GM12874 (cell line): ENCODE measurements around the gene TNFRSF1B.

Source experiments
- CTCF ChIP-seq: IDR thresholded peaks from 2 replicates; pipeline ENCODE4 v1.5.1; 2011; ENCODE audit warnings: low read depth, mild to moderate bottlenecking, control low read depth, low read length, moderate library complexity; ENCODE audit not compliant: insufficient read depth

TNFRSF1B gene

DNA sequence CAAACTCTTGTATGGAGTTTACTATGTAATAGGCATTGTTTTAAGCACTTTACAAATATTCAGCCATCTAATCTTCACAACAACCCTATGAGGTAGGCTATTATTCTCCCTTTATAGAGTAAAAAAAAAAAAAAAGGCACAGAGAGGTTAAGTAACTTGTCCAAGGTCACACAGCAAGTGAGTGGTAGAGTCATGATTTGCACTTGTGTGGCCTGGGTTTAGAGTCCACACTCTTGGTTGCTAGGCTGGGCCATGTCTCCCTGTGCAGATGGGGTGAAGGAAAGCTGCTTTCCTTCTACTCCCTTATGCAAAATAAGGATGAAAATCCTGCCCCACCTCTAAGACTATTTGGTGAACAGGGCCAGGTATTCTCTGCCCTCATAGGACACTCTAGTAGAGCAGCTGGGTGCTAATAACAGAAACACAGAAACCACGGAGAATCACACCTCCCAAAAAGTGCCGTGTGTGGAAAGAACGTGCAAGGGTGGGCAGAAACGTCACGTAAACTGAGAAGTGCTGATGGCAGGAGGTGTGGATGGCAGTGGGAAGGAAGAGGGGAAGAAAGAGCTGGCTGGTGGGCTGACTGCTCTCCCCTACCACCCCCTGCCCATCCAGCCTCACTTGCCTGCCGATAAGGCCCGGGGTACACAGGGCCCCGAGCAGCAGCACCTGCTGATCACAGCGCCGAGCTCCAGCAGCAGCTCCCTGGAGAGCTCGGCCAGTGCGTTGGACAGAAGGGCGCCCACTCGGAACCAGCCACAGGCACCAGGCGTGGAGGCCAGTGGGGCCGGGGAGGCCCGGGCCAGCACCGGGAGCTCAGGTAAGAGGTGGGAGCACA lies 34.8 kb downstream of the TNFRSF1B start:
- TF ChIP-seq CTCF = no peak

DNA sequence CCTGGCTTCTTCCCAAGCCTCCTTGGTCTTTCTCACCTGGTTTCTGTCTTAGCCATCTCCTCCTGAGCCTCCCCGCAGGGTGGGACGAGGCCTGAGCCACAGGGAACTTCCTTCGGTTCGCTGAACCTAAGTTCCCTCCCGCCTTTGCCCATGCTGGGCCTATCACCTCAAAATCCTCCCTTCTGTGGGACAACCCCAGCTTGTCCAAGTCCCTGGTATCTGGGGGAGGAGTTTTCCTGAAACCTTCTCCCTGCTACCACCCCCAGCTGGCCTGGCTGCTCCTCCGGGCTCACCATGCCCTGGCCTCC lies 35.4 kb downstream of the TNFRSF1B start:
- TF ChIP-seq CTCF = no peak

DNA sequence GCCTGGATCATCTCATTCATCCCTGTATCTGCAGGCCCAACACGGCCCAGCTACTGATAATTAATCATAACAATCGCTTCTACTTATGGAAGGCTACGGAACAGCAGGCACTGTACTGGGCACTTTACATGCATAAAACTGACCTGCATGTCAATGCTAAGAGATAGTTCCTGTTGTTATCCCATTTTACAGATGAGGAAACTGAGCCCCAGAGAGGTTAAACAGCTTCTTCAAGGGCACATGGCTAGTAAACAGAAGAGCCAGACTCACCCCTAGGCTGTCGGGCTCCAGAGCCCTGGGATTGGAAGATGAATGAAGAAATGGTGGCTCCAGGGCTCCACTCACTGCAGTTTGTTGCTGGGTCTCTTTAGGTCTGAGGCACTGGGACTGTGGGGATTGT lies 35.8 kb downstream of the TNFRSF1B start:
- no peak for TF ChIP-seq CTCF

GRCh38 chr1:12203216-12204007 lies 36.6 kb downstream of the TNFRSF1B start:
- no peak for TF ChIP-seq CTCF

- TF ChIP-seq CTCF = no peak
Measured at GRCh38 chr1:12204140-12204539, 37.3 kb downstream of the TNFRSF1B start.

DNA sequence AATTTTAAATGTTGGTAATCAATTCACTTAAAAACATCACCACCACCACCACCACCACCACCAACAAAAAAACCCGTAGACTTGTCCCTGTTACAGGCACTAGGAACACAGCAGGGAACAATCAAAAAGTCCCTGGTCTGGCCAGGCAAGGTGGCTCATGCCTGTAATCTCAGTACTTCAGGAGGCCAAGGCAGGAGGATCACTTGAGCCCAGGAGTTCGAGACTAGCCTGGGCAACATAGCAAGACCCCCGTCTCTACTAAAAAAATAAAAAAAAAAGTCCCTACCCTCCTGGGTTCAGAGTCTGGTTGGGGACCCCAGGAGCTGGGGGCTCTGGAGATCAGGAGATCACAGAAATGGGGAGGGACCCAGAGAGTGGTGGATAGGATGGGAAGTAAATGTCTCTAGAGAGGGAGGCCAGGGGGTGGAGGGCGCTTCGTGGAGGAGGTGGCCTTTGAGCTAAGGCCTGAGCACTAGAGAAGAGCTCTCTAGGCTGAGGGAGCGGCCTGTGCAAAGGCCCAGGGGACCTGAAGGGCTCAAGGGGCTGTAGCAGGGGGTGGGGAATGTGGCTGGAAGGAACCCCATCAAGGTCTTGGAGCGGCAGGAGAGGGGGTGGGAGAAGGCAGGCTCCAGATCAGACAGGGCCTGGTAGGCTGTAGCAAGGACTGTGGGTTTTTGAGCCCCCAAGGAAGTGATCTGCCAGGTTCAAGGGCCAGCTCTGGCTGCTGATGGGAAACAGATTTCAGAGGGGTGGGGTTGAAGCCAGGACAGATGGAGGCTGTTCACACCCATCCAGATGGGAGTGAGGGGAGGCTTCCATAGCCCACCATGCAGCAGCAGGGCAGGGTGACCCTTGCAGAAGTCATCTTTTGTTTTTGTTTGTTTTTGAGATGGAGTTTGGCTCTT lies 38.2 kb downstream of the TNFRSF1B start:
- TF ChIP-seq CTCF = no peak

DNA sequence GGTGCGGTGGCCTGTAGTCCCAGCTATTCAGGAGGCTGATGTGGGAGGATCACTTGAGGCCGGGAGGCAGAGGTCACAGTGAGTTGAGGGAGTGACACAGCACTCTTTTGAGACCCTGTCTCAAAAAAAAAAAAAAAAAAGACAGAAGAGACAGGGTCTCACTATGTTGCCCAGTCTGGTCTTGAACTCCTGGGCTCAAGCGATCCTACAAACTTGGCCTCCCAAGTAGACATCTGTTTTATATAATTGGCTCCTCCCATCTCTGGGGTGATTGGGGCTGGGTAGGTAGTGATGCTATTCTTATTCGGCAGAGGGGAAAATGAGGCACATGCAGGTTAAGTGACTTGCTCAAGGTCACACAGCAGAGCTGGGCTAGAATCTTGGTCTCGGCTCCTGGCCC lies 39.4 kb downstream of the TNFRSF1B start:
- TF ChIP-seq CTCF = no peak
